ENCODE measurements around the gene CD109. TPM values are rescaled to one million over a fixed set of nuclear protein-coding genes. Genes with fewer than 3 reads are reported as not detected.

CD109 gene
- polyA plus RNA-seq, 1 donor from 2014 or later = 0.07 TPM

GRCh38 chr6:73873081-73873480 lies 177.1 kb downstream of the CD109 start:
- no peaks in the 10 kb centered on the region for H4K20me1 ChIP-seq (ENCODE audit: insufficient read depth)
- no peaks in the 10 kb centered on the region for H3K9me2 ChIP-seq (ENCODE audit: insufficient read depth, low read length)
- no peaks in the 10 kb centered on the region for H3F3A ChIP-seq (ENCODE audit: insufficient read depth, low read length, poor library complexity, severe bottlenecking)
- no peak for TF ChIP-seq RAD21 (conservative IDR thresholded peaks at IDR 0.05)
- no peak for TF ChIP-seq SMC3 (conservative IDR thresholded peaks at IDR 0.05; ENCODE audit: poor library complexity)
- TF ChIP-seq POLR2AphosphoS5 (IDR thresholded peaks at IDR 0.05) = no peak
- TF ChIP-seq MXI1 (conservative IDR thresholded peaks at IDR 0.05; ENCODE audit: poor library complexity, severe bottlenecking) = no peak
- TF ChIP-seq CTCF (IDR thresholded peaks at IDR 0.05; ENCODE audit: poor library complexity, severe bottlenecking) = no peak
- TF ChIP-seq EP300 (conservative IDR thresholded peaks at IDR 0.05; ENCODE audit: poor library complexity, severe bottlenecking) = no peak
- TF ChIP-seq EZH2 (IDR thresholded peaks at IDR 0.05; ENCODE audit: borderline replicate concordance, insufficient read depth, low read length, poor library complexity, severe bottlenecking) = no peak
- TF ChIP-seq TAF1 (IDR thresholded peaks at IDR 0.05; ENCODE audit: low read depth) = no peak
- no peak for TF ChIP-seq REST (IDR thresholded peaks at IDR 0.05; ENCODE audit: borderline replicate concordance)
- H3K27me3 ChIP-seq (ENCODE audit: insufficient read depth, low read depth, low read length) = no peaks in the 10 kb centered on the region
- H3K27ac ChIP-seq (ENCODE audit: low read length) = no peak overlapping the region
- no peak overlapping the region for H3K4me2 ChIP-seq (ENCODE audit: low read length)
- no peaks in the 10 kb centered on the region for H3K79me2 ChIP-seq (replicated peaks; ENCODE audit: insufficient read depth, low read length)
- H3K36me3 ChIP-seq (ENCODE audit: insufficient read depth, low read length) = no peaks in the 10 kb centered on the region
- H3K9me3 ChIP-seq (ENCODE audit: low read length) = no peaks in the 10 kb centered on the region
- no peak overlapping the region for H3K4me3 ChIP-seq (ENCODE audit: low read length)
- no peak overlapping the region for H3K9ac ChIP-seq (ENCODE audit: low read length)
- H2AFZ ChIP-seq (ENCODE audit: low read depth, low read length) = no peak overlapping the region

Other genes starting within 250 kb of the CD109 start
- gene CGAS, start 243.9 kb upstream of the CD109 start, polyA plus RNA-seq = 0.10 and 0.53 TPM in 2 replicates
- gene MTO1, start 234.5 kb upstream of the CD109 start, polyA plus RNA-seq = 30.6 and 34.4 TPM in 2 replicates
- gene EEF1A1, start 175.2 kb upstream of the CD109 start, polyA plus RNA-seq = 9,853 and 10,705 TPM in 2 replicates
- gene SLC17A5, start 42.2 kb upstream of the CD109 start, polyA plus RNA-seq = 11.3 and 12.3 TPM in 2 replicates